NCI-H146 treated with DMSO at 0.1 percent for 48 hours (cell line): ENCODE data around the gene CBX5.
"Not testable (repeated sequence)": the region's sequence is repeated elsewhere in the genome, so short reads cannot be mapped to it uniquely, and the experiment has no call there.

Experiments
- DNase-seq: peaks from one replicate; lab custom pipeline; 2025; ENCODE audit not compliant: unreplicated experiment; lab: John Stamatoyannopoulos, UW

The CBX5 gene

GRCh38 chr12:54227927-54228326, 52.0 kb downstream of the CBX5 start:
- not testable (repeated sequence) for DNase-seq

DNA sequence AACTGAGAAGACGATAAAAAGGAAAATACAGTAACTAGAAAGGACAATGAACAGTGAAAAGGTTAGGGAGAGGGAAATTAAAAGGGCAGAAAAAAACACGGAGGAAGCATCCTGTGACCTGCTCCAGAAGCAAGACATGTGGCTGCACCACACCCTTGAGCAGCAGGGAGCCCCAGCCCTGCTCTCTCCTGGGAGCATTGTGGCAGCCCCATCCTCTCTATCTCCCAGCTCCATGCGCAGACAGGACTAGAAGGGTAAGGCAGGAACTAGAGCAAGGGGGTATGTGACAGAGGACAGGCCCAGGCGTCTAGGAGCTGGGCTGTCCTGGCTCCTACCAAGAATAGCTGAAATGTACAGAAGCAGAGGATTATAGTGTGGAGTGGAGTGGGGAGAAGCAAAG, 52.5 kb downstream of the CBX5 start:
- DNase-seq, result no peak

DNA sequence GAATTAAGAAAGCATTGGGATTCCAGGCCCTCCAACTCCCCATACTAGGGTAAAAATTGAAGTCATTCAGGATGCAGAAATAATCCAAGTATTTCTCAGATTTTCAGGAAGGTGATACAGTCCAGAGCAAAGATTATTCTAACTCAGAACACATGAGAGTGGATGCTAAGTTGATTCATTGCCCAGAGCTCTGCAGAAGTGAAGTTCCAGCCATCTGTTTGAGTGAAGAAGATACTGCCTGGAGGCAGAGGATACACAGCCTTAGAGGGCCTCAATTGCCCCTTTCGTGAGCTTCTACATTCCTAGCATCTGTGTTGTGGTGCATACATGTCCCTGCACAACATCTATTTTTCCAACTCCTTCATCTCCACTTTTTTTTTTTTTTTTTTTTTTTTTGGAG, 54.3 kb downstream of the CBX5 start:
- no peak for DNase-seq

GRCh38 chr12:54222609-54223008, 57.3 kb downstream of the CBX5 start:
- DNase-seq, result no peak

- DNase-seq, result no peak
Observed at GRCh38 chr12:54221402-54221984, 58.4 kb downstream of the CBX5 start.

GRCh38 chr12:54220567-54220966, 59.4 kb downstream of the CBX5 start:
- DNase-seq, result no peak

- DNase-seq, result peak; percentile 79
Observed at GRCh38 chr12:54220092-54220557, 59.8 kb downstream of the CBX5 start.

DNA sequence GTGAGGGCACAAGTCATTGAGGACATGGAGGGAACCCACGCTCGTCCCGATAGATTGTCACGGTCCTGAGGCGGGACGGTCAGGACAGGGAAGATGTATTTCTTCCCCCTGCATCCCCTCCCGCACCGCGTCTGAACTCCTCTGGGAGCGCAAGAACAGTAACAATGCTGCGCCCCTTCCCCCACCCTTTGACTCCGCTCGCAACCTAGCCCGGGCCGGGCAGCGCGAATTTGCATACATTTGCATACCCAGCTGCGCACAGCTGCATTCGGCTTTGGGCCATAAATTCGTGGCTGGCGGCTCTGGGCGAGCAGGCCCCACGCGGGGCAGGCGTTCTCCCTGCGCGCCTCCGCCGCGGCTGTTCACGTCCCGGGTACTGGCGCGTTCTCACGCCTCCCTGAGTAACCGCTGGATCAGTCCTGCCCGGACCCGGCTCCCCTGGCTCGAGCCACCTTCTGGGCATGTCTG, 62.1 kb downstream of the CBX5 start:
- peak; percentile 10 for DNase-seq

DNA sequence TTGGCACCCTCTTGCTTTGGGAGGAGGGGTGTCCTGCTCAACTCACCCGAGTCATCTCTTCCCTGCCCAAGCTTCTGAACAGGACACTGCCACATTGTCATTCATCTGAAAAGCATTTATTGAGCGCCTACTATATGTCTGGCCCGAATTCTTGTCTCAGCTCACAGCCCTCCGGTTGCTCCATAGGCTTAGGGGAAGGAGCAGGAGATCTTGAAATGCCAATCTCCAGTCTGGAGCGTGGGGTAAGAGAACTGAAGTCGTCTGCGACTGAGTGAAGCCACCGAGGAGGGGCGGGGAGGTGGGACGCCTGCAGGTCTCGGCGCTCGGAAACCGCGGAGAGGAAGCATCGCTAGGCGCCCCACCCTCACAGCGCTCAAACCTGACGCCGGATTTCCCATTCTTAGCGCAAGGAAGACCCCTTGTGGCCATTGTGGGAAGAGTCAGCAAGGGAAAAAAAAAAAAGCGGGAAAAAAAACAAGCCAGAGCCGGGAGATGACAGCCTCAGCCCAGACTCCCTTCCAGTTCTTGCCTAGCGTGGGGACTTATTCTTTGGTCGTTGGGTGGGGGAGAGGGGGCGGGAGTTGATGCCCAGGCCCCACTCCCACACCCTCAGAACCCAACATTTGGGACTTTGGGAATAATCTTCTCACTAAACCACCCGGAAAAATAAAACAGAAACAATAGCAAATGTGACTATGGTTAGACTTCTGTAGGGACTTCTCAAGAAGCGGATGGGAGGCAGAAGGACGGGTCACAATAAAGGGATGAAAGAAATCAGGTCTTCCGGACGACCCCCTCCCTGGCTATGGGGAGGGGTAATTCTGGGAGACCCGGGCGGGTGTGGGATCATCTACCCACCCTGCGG, 62.9 kb downstream of the CBX5 start:
- DNase-seq, result peak; percentile 90

DNA sequence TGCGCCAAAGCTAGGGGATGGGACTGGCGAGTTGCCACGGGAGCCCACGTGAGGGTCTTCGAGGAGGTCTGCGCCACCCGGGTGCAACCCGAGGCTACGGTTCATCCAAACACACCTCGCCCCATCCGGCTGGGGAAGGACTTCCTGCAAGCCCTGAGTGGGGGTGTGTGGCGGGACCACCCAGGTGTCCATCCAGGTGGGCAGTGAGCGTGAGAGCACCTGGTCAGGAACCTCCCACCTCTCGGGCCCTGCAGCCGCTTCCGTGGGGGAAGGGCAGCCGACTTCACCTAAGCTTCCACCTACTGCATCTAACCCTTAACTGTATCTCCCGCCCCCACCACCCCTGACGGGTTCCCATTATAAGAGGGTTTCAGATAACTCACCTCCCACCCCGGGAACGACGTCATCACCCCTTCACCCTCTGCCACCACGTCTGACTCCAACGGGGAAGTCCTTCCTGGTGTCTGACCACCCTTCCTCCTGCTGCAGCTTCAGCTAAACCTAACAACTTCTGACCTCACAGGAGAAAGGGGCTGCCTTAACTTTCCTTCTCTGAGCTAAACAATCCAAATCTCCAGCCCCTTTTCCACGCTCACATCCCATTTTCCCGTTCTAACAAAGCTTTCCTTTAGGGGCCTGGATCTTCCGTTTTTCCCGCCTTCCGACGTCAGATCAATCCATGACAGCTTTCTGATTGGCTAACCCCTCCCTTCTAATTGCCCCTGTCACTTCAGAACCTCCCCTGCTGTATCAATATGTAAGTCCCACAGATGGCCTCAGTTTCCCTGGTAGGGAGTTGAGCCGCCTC, 63.7 kb downstream of the CBX5 start:
- peak; percentile 77 for DNase-seq

- DNase-seq, result peak; percentile 97
Observed at GRCh38 chr12:54214553-54215406, 65.1 kb downstream of the CBX5 start.

- no peak for DNase-seq
Observed at GRCh38 chr12:54213079-54213478, 66.8 kb downstream of the CBX5 start.

DNA sequence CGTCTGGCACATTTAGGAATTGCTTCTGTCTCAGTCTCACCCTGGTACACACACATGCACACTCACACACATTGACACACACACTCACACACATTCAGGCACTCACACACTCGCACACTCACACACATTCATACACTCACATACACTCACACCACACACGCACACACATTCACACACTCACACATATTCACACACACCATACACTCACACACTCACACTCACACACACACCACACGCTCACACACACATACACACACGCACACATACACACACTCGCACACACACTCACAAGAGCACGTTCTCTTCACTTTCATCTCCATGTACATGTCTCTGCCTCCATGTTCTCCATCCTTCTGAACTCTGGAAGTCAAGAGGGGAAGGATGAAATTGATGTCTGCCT, 68.0 kb downstream of the CBX5 start:
- DNase-seq, result no peak

DNA sequence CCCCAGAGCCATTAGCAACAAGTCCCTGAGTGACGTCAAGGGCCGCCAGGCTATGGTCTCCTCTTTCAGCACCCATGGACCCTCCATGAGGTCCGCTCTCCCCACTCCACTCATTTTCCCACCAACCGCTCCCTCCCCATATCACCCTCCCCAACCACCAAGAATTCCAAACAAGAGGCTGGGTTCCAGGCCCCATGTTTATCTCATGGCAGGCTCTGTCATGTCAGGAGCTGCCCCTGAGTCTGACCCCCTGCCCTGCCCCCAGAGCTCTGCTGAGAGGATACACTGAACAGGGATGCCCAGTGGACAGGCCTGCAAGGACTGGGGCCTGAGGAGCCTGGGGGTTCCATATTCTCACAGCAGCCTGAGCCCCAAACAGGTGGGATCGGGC, 69.5 kb downstream of the CBX5 start:
- DNase-seq, result no peak

- DNase-seq, result no peak
Observed at GRCh38 chr12:54208591-54208990, 71.3 kb downstream of the CBX5 start.

DNA sequence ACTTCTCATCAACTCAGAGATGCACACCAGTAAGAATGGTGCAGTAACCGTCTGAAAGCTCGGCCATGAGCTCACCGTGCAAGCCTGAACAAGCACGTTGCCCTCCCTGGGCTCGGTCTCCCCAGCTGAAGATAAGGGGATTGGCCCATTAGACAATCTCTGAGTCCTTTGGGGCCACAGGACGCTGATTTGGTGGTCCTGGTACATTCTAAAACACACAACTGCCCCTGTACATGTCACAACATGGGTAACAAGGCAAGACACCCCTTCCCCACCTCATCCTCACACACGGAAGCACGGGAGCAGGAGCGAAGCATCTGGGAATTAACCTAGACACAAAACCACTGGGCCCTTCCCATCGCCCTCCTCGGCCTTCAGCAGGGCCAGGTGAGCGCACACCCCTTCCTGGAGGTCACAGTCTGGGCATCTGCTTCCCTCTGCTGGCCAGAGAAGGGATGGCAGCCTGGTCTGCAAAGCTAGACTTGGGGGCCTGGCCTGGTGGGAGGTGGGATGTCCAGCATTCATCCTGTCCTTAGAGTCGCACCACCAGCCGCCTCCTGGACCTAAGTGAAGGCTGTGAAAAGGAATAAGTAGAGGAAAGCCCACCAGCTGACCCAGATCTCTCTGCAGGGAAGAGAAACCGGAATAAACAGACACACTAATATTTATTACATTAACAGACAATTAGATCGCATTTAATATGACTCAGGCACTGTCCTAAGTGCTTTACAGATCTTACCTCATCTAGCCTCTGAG, 72.2 kb downstream of the CBX5 start:
- DNase-seq, result peak; percentile 65

DNA sequence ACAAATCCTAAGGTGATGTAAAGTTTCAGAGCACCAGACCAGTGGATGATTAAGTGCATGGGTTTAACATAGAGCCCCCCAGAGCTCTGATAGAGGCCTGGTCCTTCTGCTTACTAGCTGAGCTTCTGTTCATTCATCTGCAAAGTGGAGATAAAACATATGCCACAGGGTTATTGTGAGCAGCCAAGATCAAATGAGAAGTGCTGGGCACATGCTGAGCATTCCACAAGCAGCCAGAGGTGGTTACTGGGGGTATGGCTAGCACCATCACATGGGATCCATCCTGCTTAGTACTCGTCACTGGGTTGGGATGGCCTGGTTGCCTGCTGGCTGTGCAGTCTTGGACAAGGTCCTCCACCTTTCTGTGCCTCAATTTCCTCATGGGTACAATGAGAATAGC, 73.1 kb downstream of the CBX5 start:
- DNase-seq, result no peak

DNA sequence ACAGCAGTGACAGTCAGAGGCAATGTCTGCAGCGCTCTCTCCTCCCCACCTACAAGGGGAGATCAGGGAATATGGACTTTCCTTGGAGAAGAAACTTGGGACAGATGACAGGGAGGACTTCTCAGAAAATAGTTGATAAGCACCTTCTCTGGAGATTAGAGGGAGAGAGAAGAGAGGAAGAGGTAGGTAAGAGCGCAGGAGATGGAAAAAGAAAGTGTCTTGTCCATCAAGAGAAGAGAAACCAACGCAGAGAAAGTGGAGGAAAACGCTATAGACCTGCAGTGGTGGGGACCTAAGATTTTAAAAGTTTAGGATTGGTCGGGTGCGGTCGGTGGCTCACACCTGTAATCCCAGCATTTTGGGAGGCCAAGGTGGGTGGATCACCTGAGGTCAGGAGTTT, 75.6 kb downstream of the CBX5 start:
- DNase-seq, result no peak

DNA sequence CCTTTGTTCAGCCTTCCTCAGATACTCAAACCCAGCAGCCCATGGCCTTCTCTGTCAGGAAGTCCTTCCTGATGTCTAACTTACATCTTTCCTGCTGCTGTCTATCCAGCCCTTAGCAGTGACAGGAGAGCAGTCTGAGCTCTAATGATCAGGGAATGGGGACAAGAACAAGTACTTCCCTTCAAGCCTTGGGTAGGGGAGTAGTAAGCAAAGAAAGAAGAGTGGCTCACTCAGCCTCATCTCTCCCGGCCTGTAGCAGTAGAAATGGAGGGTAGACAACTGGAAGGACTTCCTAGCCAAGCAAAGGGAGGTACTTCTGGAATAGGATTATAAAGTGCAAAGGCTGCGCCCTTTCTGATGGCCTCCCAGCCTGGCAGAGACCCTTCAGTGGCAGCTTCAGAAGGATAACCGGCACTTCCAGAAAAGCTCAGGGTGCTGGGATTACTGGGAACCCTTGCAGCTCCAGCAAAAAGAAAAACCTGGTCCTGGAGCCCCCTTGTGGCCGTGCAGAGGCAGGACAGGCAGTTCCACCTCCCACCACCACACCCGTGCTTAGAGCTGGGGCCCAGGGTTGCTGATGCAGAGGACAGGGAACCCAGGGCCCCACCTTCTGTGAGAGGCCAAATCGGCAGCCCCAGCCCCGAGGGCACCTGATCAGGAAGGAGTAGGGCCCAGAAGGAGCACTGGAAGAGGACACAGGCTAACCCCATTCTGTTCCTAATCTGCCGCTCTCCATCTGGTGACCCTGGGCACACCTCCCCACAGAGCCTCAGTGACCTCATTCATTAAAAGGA, 78.7 kb downstream of the CBX5 start:
- DNase-seq, result peak; percentile 68
